ENCODE results near the gene CARS1. TPM values are rescaled to one million over a fixed set of nuclear protein-coding genes. Genes with fewer than 3 reads are reported as not detected.

The CARS1 gene
- total RNA-seq, 1 donor from 2014 or later: 52.4 TPM

DNA sequence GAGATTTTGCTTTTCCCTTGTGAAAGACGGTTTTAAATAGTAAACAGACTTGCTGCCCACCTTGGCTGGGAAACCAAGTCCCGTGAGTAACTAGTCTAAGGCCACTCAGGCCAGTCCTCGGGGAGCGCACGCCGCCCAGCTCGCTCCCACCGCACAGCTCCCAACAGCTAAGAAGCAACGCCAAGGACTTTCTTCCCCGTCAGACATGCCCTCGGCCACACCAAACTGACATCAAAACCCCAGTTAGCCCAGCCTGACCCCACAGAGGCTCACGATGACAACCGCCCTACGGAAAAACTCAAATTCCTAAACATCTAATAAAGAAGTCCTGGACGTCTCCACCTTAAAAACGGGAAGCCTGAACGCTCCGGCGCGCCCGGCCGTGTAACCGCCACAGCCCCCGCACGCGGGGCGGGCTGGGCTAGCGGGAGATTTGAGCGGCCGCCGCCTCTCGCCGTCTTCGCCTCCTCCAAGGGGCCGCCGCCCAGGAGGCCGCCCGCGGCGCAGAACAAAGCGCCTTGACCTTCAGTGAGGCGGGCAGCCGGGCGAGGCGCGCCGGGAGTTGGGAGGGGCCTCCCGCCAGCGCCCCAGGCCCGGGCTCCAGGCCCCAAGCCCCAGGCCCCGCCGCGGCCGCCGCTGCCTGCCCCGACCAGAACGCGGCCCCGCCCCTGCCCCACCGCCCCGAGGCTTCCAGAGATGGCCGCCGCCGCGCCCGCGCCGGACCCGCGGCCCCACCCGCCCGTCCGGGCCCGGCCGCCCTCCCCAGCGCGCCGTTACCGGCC, 65.6 kb downstream of the CARS1 start:
- no peak for DNase-seq (ENCODE audit: low read depth)

- no peak for DNase-seq (ENCODE audit: low read depth)
Observed at GRCh38 chr11:2990617-2991451, 66.4 kb downstream of the CARS1 start.

GRCh38 chr11:2989551-2989950, 67.7 kb downstream of the CARS1 start:
- no peak for DNase-seq (ENCODE audit: low read depth)

- DNase-seq (ENCODE audit: low read depth): no peak
Observed at GRCh38 chr11:2989006-2989405, 68.2 kb downstream of the CARS1 start.

GRCh38 chr11:2987881-2988861, 69.1 kb downstream of the CARS1 start:
- DNase-seq (ENCODE audit: low read depth): no peak

GRCh38 chr11:2983908-2984307, 73.3 kb downstream of the CARS1 start:
- no peak for DNase-seq (ENCODE audit: low read depth)

- DNase-seq (ENCODE audit: low read depth): no peak
Observed at GRCh38 chr11:2982214-2982613, 75.0 kb downstream of the CARS1 start.

- DNase-seq (ENCODE audit: low read depth): no peak
Observed at GRCh38 chr11:2981130-2981529, 76.1 kb downstream of the CARS1 start.

DNA sequence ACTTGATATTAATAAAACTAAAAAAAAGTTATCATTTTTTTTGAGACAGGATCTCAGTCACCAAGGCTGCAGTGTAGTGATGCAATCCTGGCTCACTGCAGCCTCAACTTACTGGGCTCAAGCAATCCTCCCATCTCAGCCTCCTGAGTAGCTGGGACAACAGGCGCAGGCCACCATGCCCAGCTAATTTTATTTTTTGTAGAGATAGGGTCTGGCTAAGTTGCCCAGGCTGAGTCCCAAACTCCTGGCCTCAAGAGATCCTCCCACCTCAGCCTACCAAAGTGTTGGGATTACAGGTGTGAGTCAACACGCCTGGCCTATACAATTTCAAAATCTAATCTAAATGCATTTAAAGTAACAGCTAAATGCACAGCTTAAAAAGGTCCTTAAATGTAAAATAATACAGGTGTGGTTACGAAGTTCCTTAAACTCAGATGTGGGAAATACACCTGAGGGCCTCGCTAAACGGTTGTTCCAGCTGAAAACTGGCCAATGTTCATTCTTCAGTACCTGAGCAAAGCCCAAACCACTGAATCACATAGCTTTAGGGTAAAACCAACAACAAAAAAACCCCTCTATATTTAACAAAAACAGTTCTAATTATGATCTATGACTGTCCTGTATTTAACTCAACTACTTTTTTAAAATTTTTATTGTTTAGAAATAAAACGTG, 76.9 kb downstream of the CARS1 start:
- DNase-seq (ENCODE audit: low read depth): no peak

GRCh38 chr11:2977113-2977512, 80.1 kb downstream of the CARS1 start:
- no peak for DNase-seq (ENCODE audit: low read depth)

- DNase-seq (ENCODE audit: low read depth): no peak
Observed at GRCh38 chr11:2976294-2977063, 80.7 kb downstream of the CARS1 start.

- peak; percentile 45 for DNase-seq (ENCODE audit: low read depth)
Observed at GRCh38 chr11:2975594-2975993, 81.6 kb downstream of the CARS1 start.

GRCh38 chr11:2974272-2974671, 83.0 kb downstream of the CARS1 start:
- DNase-seq (ENCODE audit: low read depth): no peak

GRCh38 chr11:2968341-2968900, 88.8 kb downstream of the CARS1 start:
- no peak for DNase-seq (ENCODE audit: low read depth)

GRCh38 chr11:2964782-2965181, 92.4 kb downstream of the CARS1 start:
- DNase-seq (ENCODE audit: low read depth): no peak

DNA sequence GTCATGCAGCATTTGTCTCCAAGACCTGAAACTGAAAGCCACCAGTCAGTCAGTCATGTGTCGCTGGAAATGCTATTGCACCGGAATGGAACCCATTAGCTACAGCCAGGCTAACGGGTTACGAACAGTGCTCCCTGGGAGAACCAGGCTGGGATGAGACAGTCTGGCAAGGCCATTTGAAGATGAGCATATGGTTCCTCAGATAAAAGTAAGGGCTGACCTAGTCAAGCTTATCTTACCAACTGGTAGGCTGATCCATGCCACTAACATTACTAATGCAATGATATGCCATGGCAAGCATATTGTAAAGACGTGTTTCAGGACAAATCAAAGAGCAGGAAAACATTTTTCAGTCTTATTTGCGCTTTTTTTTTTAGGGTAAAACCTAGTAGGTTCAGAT, 93.5 kb downstream of the CARS1 start:
- DNase-seq (ENCODE audit: low read depth): no peak

- no peak for DNase-seq (ENCODE audit: low read depth)
Observed at GRCh38 chr11:2963112-2963754, 94.0 kb downstream of the CARS1 start.

DNA sequence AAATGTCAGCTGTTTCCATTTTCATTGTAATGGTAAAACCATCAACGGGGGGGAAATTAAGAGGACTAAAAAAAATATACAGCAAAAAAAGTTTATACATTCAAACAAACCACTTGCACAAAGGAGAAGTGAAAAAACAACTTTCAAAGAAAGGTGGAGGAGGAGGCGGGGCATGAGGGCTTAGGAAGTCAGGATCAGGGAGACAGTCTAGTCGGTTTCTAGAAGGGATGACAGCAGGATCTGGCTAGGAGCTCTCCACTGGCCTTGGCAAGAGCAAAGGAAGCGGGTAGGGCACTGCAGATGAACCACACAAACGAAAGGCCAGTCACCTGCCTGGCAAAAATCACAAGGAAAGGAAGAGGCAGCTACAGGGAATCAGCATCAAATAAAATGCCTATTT, 96.1 kb downstream of the CARS1 start:
- no peak for DNase-seq (ENCODE audit: low read depth)

- no peak for DNase-seq (ENCODE audit: low read depth)
Observed at GRCh38 chr11:2960139-2960538, 97.1 kb downstream of the CARS1 start.

DNA sequence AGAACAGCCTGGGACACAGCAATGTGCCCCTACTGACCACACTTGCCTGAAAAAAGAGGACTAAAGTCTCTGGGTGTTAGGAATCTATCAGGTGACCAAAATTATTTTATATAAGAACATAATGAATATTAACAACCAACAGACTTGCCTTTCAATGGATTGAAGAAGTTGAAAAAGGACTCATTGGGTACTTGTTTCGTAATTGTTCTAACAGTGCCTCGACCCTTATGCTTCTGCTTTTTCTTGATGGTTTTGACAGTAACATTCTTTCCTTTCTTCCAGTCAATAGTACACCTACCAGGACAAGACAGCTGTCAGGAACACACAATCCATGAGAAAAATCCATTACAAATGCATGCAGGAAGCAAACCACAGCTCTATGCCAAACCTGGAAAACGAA, 99.0 kb downstream of the CARS1 start:
- no peak for DNase-seq (ENCODE audit: low read depth)

Data from renal cortical epithelial cell (primary cell).